M059J (cell line): ENCODE data around the gene LRRC18. TPM values are rescaled to one million over a fixed set of nuclear protein-coding genes. Genes with fewer than 3 reads are reported as not detected.

Experiments used
- DNase-seq: peaks from one replicate; pipeline ENCODE4 v3.0.0-alpha.2; 2012; ENCODE audit warnings: low read depth
- total RNA-seq: library from RNA; depleted of rRNA; stranded (reverse); fragments of >200 nt; shearing (Covaris generic); gene quantifications from 2 replicates; pipeline ENCODE4 v1.2.3, GENCODE V29; 2014; rRNA removed

The LRRC18 gene
- total RNA-seq, 1 experiment from 2014 or later = not detected

DNA sequence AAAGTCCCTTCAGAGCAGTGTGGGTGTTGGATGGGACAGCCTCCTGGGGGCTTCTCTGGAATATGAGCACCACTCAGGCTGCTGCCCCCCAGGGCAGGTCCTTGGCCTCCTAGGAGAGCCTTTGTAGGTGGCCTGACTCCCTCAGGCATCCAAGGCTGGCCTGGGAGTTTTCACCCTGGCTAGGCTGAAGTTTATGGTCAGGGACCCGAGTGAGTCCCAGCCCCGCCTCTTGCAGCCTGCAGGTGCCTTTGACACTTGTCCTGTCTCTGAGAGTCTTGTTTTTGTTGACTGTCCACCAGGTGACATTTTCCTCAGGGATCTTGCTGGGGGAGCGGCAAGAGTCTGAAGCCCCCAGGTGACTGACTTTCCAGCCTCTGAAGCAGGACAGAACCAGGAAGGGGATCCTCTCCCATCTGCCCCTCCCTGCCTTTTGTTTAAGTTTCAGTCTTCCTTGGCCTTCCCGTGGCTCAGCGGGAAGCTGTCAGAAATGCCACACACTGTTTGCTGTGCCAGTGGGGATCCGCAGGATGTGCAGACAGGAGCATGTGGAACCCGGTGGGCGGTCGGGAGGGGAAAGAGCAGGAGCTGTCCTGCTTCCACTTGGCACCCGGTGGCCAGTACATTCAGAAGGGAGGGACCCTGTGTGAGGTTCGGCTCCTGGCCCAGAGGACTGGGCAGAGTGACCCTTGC is 59.5 kb downstream of the LRRC18 start:
- no peak for DNase-seq

DNA sequence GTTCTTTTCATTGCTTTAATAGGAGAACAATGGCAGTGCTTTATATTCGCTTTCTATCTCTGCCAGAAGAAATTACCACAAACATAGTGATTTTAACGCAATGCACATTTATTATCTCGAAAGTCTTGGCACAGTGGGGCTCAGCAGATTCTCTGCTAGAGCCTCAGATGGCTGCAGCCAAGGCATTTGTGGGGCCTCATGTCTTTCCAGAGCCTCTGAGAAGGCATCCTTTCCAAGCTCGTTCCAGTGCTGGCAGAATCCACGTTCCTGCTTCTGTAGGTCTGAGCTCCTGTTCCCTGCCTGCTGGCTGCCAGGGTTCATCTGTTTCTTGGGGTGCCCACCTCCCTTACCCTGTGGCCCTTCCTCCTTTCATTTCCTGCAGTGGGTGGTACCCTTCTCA is 60.2 kb downstream of the LRRC18 start:
- DNase-seq = no peak

DNA sequence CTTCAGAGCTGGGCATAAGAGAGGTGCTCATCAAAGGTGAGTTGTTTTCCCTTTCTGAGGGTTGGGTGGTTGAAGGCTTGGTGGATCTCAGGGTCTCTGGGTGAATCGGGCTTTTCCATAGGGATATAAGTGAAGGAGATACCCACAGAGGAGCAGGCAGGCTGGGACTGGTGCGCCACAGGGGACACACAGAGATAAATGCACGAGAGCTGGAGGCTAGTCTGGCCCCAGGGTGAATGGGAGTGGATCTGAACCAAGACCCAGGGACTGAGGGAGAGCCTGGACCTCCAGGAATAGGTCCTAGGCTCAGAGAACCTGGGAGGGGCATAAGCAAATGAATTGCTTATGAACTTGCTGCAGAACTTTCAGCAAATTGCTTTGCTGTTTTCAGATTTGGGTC is 61.5 kb downstream of the LRRC18 start:
- DNase-seq = no peak

DNA sequence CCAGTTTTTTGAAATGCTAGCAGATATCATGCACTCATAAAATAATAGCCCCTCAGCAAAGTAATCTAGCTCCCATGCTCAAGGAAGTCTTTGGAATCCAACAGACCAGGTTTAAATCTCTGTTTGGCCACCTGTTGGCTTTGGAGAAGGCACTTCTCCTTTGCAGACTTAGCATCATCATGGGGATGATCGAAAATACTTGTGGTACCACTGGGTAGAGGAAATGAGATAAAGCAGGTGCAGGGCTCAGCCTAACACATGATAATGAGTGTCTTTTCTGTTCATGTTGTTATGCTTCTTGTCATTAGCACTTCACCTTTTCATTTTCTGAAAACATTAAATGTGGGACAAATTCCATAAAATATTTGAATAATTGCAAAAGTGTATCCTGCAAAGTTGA is 67.4 kb downstream of the LRRC18 start:
- no peak for DNase-seq

Other genes with a start within 250 kb of the LRRC18 start
- gene VSTM4, start 175.7 kb upstream of the LRRC18 start, total RNA-seq = 0.10 TPM in 1 of 2 replicates, not detected in the other
- gene FAM170B, start 194.2 kb upstream of the LRRC18 start, total RNA-seq = not detected in 2 replicates
- gene TMEM273, start 248.6 kb upstream of the LRRC18 start, total RNA-seq = not detected in 2 replicates